GM19351 (cell line): ENCODE results near the gene LRRC63.
"Not testable (repeated sequence)": the region's sequence is repeated elsewhere in the genome, so short reads cannot be mapped to it uniquely, and the experiment has no call there.

Source experiments
- ATAC-seq: cut with Tn5 transposase; IDR thresholded peaks from one replicate; pipeline ENCODE4 v1.9.1; 2021; ENCODE audit warnings: mild to moderate bottlenecking, moderate library complexity; ENCODE audit not compliant: unreplicated experiment

The LRRC63 gene

GRCh38 chr13:46211483-46212351 lies at the start of gene LRRC63:
TSS of gene LRRC63 (plus strand) at chr13:46211928. CDS start at chr13:46213035, 1,107 bp downstream.
- ATAC-seq: peak; percentile 95

DNA sequence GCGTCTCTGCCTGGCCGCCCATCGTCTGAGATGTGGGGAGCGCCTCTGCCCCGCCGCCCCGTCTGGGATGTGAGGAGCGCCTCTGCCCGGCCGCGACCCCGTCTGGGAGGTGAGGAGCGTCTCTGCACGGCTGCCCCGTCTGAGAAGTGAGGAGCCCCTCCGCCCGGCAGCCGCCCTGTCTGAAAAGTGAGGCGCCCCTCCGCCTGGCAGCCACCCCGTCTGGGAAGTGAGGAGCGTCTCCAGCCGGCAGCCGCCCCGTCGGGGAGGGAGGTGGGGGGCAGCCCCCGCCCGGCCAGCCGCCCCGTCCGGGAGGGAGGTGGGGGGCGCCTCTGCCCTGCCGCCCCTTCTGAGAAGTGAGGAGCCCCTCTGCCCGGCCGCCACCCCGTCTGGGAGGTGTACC lies 49.0 kb upstream of the LRRC63 start:
- not testable (repeated sequence) for ATAC-seq

DNA sequence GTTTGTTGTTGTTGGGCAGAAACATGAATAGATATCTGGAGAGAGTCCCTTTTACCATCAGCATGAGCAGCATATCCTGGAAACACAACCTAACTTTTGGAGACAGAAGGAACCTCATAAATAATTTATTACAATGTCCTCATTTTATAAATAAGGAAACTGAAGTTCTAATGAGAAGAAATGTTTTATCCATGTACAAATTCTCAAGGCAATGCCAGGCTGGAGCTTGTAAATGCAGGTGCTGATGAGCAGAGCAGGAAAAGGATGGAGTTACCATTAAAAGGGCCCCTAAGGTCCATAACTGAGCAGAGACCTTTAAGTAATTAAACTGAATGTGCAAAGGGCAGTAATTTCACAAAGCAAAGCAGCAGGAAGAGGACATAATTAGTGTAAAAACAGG lies 47.1 kb upstream of the LRRC63 start:
- no peak for ATAC-seq

DNA sequence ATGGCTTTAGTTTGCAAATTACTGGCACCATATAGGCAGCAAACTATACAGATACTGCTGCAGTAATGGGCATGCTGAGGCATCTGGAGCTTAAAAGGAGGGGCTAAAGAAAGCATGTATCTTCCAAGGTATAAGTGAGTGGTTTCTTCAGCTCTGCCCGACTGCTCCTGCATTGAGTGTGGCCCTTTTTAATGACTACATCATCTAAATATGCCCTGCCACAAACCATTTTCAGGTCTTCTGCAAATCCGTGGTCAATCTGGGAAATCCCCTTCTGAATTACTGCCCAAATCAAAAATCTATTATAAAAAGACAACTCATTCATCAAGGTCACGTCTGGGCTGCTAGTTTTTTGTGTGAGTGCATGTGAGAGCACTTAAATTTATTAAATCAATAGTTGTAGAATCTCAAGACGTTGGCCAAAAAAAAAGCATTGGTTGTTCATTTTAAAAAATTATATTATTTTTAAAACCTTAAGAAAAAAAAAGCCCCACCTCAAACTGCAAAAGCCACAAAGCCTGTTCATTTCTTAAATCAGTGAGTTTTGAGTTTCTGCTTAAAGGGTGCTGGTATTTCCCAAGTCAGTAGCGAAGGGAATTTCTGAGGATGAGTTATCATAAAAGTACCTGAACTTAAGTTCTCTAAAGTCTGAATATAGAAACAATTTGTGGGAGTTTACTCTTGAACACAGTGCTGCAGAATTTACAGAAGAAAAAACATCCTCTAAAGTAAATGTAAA lies 46.1 kb upstream of the LRRC63 start:
- ATAC-seq: peak; percentile 61

DNA sequence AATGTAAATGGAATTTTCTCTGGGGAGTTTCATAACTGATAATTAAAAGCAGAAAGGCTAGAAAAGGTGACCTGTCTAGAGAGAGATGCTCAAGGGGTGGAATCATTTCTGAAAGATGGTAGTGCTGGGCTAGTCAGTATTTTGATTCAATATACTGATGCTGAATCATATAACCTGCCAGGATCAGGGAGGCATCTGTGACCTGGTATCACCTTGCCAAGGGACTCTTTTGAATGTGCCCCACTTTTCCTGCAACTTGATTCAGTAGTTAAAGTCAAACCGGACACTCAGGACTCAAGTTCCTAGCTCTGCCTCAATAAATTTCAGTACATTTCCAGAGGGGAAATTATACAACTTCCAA lies 45.5 kb upstream of the LRRC63 start:
- ATAC-seq: no peak

GRCh38 chr13:46166947-46167610 lies 44.6 kb upstream of the LRRC63 start:
- ATAC-seq: no peak

GRCh38 chr13:46168341-46168740 lies 43.4 kb upstream of the LRRC63 start:
- ATAC-seq: peak; percentile 32

- peak; percentile 1 for ATAC-seq
Measured at GRCh38 chr13:46168783-46169182, 42.9 kb upstream of the LRRC63 start.

- no peak for ATAC-seq
Measured at GRCh38 chr13:46169758-46170157, 42.0 kb upstream of the LRRC63 start.

GRCh38 chr13:46170268-46170667 lies 41.5 kb upstream of the LRRC63 start:
- ATAC-seq: no peak

- ATAC-seq: no peak
Measured at GRCh38 chr13:46170687-46171086, 41.0 kb upstream of the LRRC63 start.

DNA sequence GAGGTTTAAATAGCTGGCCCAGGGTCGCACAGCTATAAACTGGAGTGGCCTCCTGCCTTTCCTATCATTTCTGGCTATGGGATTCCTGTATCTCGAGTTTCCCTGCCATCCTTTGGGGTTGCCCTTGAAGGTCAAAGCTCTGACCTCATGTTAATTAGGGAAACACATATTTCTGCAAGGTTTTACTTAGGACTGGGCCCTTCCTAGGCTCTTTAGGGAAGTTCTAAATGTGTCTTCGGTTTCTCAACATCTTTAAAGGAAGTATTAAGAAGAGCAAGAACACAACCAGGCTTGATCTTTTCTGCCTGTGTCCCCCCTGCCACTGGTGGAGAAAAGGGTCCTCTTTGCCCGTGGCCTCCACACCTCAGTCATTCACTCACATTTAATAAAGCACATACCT lies 40.5 kb upstream of the LRRC63 start:
- ATAC-seq: no peak

DNA sequence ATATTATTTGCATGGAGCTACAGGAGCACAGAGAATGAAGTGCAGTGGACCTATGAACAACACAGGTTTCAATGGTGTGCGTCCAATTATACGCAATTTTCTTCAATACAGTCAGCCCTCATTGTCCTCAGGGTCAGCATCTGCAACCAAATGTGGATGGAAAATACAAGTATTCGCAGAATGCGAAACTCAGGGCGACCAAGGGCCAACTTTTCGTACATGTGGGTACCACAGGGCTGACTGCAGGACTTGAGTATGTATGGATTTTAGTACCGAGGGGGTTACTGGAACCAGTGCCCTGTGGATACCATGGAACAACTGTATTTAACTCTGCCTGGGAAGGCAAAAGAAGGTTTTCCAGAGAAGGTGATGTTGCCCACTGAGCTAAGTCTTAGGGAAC lies 40.0 kb upstream of the LRRC63 start:
- ATAC-seq: no peak

DNA sequence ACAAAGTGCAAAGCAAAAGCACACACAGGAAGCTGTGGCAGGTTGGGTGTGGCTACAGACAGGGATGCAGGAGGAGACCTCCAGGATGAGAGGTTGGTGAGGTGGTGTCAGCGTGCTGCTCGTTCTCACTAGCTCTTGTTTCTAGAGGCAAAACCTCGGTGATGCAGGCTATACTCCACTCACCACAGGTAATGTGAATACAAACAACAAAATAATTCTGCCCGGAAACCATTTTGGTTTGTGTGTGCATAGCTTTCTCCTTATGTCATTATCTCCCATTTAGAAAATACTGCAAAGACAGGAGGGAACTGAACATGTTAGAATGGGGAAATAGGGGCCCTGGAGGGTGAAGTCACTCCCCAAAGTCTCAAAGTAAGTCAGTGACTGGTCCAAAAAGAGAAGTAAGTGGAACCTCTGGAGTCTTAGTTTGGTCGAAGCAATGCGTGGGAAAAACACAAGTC lies 39.2 kb upstream of the LRRC63 start:
- no peak for ATAC-seq

DNA sequence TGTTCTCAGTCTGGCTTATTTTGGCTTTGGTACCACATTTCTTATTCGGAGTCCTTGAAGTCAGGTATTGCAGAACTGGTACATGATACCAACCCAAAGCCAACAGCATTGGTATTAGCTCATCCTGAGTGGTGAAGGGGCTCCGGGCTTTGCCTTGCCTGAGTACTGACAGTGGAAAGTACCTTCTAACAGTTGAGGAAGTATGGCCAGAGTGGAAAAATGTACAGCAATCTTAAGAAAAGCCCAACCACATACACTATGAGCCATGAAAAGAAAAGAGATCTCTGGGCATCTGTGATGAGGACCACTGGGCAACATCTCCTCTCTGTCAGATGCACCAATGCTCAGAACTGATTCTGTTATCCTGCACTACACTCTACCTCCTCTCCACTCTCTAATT lies 38.1 kb upstream of the LRRC63 start:
- no peak for ATAC-seq

GRCh38 chr13:46176756-46177155 lies 35.0 kb upstream of the LRRC63 start:
- peak; percentile 38 for ATAC-seq

GRCh38 chr13:46178143-46178542 lies 33.6 kb upstream of the LRRC63 start:
- ATAC-seq: no peak

- ATAC-seq: no peak
Measured at GRCh38 chr13:46178821-46179220, 32.9 kb upstream of the LRRC63 start.

DNA sequence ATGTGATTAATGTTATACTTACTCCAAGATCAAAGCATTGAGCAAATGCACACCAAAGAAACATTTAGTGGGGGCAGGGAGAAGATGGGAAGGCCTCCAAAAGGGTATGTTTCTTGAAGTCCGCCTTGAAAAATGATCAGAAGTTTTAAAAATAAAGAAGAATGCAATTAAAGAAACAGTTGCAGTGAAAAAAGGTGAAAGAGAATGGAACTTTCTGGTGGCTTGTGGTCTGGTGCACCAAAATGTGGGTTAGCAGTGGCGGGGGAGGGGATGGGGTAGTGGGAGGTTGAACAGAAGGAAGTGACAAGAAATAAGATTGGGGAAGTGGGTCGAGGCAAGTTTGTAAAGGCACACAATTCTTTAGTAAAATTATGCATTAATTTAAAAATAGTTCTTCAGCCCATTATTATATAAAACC lies 32.2 kb upstream of the LRRC63 start:
- peak; percentile 14 for ATAC-seq

DNA sequence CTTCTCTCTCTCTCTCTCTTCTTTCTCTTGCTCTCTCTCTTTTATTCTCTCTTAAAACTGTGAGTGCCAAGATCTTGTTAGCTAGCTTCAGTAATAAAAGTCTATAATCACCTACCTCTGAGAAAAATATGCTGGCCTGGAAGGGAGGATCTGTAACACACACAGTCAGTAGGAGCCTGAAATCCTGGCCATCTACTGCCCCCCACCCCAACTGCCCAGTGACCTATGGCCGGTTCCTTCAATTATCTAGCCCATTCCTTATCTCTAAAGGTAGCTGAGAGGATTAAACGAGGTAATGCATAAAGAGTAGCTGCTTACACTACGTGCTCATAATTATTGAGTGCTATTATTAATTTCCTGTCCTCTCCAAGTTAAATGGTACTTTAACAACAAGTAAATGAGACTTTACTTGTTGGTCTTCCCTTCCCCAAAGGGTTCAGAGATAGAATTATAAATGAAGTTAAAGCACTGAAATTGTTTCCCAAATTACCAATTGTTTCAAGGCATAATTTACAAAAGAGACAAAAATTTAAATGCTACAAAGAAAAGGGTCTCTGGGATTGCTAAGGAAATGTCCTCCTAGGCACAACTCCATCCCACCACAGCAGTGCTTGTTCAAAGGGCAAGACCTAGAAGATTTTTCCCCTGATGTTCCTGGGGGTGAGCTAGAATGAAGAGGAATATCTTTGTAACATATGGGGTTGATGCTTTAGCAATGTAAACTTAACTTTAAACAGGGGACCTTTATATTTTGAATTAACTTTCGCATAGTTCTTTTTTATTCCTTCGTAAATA lies 31.6 kb upstream of the LRRC63 start:
- ATAC-seq: no peak

- no peak for ATAC-seq
Measured at GRCh38 chr13:46181377-46181839, 30.3 kb upstream of the LRRC63 start.
